ENCODE data around the gene FZD2.
"Not testable (repeated sequence)": the region's sequence is repeated elsewhere in the genome, so short reads cannot be mapped to it uniquely, and the experiment has no call there.

The FZD2 gene

GRCh38 chr17:44547625-44548267 is 9.5 kb upstream of the FZD2 start:
- DNase-seq = no peak

DNA sequence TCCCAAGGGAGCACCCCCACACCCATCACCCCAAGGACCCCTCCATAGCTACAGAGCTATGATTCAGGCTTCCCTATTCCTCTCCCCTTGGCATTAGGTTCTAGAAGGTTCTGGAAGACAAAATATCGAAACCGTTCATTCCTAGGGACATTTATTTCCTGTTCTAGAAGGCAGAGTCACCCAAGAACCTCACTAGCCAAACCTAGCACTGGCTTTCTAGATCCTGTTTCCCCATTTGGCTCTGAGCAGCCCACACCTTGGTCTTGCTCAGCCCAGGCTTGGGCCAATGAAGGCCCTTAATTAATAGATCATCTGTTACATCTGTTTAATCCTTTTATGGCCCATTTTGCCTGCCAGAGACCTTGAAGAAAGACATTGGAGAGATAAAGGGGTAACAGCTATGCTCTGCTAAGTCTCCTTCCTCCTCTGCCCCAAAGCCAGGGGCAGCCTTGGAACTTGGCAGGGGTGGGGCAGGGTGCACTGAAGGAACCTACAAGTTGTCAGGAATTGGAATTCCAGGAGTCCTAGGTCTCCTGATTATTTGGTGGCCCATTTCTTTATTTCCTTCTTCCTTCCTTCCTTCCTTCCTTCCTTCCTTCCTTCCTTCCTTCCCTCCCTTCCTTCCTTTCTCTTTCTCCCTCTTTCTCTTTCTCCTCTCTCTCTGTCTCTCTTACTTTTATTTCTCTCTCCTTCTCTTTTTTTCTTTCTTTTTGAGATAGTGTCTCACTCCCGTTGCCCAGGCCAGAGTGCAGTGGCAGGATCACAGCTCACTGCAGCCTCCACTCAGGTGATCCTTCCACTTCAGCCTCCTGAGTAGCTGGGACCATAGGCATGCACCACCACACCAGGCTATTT is 8.7 kb upstream of the FZD2 start:
- DNase-seq = no peak

GRCh38 chr17:44549686-44550085 is 7.6 kb upstream of the FZD2 start:
- no peak for DNase-seq

DNA sequence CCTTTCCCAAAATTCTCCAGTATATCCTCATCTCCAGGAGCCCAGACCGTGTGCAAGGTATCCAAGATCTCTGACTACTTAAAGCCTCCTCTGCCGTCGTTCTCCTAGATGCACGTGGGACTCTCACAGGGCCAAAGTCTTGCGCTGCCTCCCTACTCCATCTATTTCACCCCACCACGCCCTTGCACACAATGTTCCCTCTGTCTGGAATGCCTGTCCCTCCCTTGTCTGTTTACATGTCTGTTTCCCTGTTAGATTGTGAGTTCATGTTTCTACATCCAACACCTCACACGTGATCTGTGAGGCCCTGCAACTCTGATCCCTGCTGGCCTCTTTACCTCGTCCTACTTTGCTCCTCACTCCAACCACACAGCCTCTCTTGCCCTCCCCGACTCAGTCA is 4.9 kb upstream of the FZD2 start:
- DNase-seq = no peak

- DNase-seq = no peak
Measured at GRCh38 chr17:44555099-44555498, 2.2 kb upstream of the FZD2 start.

DNA sequence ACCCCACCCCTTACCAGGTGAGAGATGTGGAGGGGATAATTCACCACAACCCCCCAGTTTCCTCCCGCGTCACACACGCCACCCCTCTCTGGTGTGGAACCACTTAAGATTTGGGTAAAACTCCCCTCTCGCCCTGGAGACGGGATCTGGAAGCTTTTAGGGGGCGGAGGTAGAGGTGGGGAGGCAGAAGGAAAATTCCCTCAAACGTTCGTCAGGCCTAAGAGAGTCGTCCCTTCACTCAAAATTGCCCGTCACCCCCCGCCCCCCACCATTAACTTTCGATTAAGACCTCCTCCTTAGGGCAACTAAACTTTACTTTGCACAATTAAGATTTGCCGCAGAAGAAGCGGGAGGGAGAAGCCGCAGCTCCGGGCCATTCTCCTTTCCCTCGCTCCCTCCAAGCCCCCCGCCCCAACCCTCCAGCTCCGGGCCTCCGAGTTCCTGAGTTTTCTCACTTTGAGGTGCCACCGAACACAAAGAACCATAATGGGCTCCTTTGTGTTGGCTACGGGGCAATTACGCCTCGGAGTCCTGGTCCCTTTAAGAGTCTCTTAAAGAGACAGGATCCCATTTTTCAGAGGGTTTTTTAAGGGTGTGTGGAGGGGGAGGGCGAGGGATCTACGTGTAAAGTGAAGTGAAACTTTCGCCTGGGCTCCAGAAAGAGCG is 985 bp upstream of the FZD2 start:
- peak; percentile 38 for DNase-seq

DNA sequence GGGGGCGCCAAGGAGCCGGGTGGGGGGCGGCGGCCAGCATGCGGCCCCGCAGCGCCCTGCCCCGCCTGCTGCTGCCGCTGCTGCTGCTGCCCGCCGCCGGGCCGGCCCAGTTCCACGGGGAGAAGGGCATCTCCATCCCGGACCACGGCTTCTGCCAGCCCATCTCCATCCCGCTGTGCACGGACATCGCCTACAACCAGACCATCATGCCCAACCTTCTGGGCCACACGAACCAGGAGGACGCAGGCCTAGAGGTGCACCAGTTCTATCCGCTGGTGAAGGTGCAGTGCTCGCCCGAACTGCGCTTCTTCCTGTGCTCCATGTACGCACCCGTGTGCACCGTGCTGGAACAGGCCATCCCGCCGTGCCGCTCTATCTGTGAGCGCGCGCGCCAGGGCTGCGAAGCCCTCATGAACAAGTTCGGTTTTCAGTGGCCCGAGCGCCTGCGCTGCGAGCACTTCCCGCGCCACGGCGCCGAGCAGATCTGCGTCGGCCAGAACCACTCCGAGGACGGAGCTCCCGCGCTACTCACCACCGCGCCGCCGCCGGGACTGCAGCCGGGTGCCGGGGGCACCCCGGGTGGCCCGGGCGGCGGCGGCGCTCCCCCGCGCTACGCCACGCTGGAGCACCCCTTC is 484 bp downstream of the FZD2 start:
- no peak for DNase-seq

DNA sequence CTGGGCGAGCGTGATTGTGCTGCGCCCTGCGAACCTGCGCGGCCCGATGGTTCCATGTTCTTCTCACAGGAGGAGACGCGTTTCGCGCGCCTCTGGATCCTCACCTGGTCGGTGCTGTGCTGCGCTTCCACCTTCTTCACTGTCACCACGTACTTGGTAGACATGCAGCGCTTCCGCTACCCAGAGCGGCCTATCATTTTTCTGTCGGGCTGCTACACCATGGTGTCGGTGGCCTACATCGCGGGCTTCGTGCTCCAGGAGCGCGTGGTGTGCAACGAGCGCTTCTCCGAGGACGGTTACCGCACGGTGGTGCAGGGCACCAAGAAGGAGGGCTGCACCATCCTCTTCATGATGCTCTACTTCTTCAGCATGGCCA is 1.0 kb downstream of the FZD2 start:
- no peak for DNase-seq

DNA sequence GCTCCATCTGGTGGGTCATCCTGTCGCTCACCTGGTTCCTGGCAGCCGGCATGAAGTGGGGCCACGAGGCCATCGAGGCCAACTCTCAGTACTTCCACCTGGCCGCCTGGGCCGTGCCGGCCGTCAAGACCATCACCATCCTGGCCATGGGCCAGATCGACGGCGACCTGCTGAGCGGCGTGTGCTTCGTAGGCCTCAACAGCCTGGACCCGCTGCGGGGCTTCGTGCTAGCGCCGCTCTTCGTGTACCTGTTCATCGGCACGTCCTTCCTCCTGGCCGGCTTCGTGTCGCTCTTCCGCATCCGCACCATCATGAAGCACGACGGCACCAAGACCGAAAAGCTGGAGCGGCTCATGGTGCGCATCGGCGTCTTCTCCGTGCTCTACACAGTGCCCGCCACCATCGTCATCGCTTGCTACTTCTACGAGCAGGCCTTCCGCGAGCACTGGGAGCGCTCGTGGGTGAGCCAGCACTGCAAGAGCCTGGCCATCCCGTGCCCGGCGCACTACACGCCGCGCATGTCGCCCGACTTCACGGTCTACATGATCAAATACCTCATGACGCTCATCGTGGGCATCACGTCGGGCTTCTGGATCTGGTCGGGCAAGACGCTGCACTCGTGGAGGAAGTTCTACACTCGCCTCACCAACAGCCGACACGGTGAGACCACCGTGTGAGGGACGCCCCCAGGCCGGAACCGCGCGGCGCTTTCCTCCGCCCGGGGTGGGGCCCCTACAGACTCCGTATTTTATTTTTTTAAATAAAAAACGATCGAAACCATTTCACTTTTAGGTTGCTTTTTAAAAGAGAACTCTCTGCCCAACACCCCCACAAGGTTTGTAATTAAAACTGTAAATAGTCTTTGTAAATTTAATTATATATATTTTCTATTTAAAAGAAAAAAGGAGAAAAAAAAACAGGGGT is 1.7 kb downstream of the FZD2 start:
- no peak for DNase-seq

- DNase-seq = no peak
Measured at GRCh38 chr17:44559634-44560554, 2.6 kb downstream of the FZD2 start.

GRCh38 chr17:44561237-44561623 is 3.9 kb downstream of the FZD2 start:
- DNase-seq = no peak

- no peak for DNase-seq
Measured at GRCh38 chr17:44564429-44564828, 7.1 kb downstream of the FZD2 start.

GRCh38 chr17:44565866-44566443 is 8.7 kb downstream of the FZD2 start:
- no peak for DNase-seq

DNA sequence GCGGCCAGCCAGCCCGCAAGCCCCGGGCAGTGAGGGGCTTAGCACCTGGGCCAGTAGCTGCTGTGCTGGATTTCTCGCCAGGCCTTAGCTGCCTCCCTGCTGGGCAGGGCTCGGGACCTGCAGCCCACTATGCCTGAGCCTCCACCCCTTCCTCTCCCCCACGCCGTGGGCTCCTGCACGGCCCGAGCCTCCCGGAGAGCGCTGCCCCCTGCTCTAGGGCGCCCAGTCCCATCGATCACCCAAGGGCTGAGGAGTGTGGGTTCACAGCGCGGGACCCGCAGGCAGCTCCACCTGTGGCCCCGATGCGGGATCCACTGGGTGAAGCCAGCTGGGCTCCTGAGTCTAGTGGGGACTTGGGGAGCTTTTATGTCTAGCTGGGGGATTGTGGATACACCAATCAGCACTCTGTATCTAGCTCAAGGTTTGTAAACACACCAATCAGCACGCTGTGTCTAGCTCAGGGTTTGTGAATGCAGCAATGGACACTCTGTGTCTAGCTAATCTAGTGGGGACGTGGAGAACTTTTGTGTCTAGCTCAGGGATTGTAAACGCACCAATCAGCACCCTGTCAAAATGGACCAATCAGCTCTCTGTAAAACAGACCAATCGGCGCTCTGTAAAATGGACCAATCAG is 11.1 kb downstream of the FZD2 start:
- not testable (repeated sequence) for DNase-seq

DNA sequence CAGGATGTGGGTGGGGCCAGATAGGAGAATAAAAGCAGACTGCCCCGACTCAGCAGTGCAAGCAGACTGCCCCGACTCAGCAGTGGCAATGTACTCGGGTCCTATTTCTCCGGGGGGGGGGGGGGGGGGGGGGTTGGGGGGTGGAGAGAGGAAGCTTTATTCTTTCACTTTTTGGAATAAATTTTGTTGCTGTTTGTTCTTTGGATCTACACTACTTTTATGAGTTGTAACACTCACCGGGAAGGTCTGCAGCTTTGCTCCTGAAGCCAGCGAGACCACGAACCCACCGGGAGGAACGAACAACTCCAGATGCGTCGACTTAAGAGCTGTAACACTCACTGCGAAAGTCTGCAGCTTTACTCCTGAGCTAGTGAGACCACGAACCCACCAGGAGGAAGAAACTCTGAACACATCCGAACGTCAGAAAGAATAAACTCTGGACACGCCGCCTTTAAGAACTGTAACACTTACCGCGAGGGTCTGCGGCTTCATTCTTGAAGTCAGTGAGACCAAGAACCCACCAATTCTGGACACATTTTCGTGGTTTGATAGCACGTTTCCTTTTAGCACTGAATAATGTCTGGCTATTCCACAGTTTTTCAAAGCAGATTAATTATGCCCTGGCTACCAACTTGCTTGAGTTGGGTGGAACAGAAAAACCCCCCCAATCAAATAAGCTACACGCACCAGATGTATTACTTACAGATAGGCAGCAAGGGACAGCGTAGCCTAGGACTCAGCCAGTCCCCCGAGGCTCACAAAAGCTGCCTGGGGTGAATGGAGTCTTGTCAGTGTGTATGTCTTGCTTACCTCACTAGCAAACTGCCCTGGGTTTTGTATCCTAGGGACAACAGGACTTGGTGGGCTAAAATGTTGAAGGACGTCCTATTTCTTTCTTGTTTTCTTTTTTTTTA is 11.9 kb downstream of the FZD2 start:
- DNase-seq = no peak

- no peak for DNase-seq
Measured at GRCh38 chr17:44572801-44573200, 15.5 kb downstream of the FZD2 start.

DNA sequence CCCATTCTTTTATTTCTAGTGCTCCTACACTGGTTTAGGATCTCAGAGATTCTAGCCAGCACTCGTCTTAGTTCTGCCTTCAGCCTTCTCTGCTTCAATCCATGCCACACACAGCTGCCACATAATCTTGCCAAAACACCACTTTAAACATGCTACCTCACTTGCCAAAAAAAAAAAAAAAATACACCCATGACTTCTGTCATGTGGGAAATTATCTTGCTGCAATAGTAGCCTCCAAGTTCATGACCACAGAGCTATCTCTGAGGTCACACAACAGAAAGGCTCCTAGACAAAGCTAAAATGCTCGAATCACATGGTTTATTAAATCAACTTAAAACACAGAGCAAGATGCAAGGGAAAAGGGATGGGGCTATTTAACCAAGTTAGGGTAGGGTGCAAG is 18.1 kb downstream of the FZD2 start:
- no peak for DNase-seq

- no peak for DNase-seq
Measured at GRCh38 chr17:44578947-44579346, 21.7 kb downstream of the FZD2 start.

DNA sequence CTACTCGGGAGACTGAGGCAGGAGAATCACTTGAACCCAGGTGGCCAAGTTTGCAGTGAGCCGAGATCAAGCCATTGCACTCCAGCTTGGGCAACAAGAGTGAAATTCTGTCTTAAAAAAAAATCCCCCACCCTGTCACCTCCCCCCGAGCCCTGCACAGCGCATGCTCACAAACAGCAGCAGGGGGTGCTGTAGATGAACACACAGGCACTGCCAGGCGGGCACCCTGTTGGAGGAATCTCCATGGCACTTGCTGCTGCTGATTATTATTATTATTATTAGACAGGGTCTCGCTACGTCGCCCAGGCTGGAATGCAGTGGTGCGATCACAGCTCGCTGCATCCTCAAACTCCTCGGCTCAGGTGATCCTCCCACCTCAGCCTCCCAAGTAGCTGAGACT is 24.6 kb downstream of the FZD2 start:
- DNase-seq = no peak
